NCI-H1105 (cell line): Measurements from ENCODE around the gene ADAMTS7.
"Not testable (repeated sequence)": the region's sequence is repeated elsewhere in the genome, so short reads cannot be mapped to it uniquely, and the experiment has no call there.

Experiments used
- DNase-seq: peaks from one replicate; lab custom pipeline; 2025; lab: John Stamatoyannopoulos, UW

ADAMTS7 gene

DNA sequence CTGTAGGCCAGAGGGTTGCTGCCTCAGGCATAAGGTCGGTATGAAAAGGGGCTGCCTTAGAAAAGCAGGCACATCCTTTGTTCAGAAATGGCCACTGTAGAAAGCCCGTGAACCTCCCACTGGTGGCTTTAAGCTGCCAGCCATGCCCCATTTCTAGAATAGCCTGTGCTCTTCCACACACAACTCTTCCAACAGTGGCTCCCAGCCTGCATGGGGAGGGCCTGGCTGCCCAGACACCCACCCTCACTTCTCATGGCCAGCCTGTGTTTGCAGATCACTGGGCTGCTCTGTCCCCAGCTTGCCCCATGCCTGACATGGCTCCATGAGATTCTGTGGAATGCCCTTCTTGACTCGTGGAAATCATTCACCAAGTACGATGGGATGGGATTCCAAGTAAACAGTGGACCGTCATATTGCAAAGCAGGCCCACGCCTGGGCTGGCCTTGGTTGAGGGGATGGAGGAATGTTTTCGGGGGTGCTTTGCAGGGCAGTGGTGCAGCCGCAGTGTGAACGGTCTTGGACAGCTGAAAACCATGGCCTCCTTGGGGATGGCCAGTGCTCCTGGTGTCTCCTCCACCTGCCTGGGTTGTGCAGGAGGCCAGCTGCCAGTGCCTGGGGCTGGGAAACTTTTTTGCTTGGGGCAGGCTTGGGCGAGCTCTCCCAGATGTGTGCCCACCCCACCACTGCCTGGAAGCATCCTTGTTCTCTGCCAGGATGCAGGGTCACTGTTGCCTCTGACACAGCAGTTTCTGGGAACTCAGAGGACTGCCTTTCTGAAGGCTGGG lies 57.3 kb downstream of the ADAMTS7 start:
- DNase-seq = not testable (repeated sequence)

- DNase-seq = not testable (repeated sequence)
These were observed 58.0 kb downstream of the ADAMTS7 start for GRCh38 chr15:78753359-78753659.

GRCh38 chr15:78752492-78753358 lies 58.5 kb downstream of the ADAMTS7 start:
- no peak for DNase-seq

- no peak for DNase-seq
These were observed 59.7 kb downstream of the ADAMTS7 start for GRCh38 chr15:78751602-78751979.

DNA sequence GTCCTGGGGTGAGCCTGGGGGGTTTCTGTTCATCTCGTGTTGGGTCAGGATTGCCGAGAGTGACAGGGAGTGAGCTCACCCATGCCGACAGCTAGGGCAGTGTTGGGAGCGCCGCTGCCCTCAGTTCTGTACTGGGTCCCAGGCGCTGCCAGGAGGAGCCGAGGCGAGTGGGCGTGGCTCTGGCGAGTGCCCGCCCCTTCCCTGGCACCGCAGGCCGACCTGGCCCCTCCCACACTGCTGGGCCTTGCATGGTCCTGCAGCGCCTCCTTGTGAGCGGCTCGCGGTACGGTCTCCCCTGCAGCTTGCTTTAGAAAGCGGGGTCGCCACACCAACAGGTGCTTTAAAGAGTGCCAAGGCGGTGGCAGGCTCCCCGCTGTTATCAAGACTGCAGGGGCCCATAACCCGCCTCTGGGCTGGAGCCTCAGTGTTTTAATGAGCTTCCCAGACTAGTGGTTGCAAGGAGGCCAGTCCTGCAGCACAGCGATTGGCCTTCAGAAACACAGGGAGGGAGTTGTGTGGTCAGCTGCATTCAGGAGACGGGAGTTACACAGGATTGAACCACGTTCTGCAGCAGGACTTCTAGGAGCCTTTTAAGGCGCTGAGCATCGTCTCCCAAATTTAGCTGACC lies 60.2 kb downstream of the ADAMTS7 start:
- peak; percentile 77 for DNase-seq

DNA sequence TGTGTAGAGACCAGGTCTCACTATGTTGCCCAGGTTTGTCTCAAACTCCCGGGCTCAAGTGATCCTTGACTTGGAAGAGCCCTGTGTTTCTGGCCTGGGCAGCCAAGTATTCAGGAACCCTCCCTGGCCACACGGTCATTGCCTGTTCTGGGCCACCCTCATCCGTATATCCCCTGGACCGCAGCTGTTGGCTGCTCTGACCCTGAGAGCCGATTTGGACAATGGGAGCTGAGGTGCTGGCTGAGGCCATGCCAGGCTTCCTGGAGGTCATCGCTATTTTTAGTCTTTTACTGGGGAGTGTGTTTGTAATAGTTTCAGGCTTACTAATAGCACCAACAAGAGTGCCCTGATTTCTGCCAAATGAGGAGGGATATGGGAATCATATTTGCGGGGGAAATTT lies 60.7 kb downstream of the ADAMTS7 start:
- no peak for DNase-seq

- DNase-seq = no peak
These were observed 61.4 kb downstream of the ADAMTS7 start for GRCh38 chr15:78749831-78750230.

- not testable (repeated sequence) for DNase-seq
These were observed 63.4 kb downstream of the ADAMTS7 start for GRCh38 chr15:78747877-78748276.

GRCh38 chr15:78741674-78742073 lies 69.6 kb downstream of the ADAMTS7 start:
- not testable (repeated sequence) for DNase-seq

GRCh38 chr15:78740904-78741274 lies 70.4 kb downstream of the ADAMTS7 start:
- no peak for DNase-seq

DNA sequence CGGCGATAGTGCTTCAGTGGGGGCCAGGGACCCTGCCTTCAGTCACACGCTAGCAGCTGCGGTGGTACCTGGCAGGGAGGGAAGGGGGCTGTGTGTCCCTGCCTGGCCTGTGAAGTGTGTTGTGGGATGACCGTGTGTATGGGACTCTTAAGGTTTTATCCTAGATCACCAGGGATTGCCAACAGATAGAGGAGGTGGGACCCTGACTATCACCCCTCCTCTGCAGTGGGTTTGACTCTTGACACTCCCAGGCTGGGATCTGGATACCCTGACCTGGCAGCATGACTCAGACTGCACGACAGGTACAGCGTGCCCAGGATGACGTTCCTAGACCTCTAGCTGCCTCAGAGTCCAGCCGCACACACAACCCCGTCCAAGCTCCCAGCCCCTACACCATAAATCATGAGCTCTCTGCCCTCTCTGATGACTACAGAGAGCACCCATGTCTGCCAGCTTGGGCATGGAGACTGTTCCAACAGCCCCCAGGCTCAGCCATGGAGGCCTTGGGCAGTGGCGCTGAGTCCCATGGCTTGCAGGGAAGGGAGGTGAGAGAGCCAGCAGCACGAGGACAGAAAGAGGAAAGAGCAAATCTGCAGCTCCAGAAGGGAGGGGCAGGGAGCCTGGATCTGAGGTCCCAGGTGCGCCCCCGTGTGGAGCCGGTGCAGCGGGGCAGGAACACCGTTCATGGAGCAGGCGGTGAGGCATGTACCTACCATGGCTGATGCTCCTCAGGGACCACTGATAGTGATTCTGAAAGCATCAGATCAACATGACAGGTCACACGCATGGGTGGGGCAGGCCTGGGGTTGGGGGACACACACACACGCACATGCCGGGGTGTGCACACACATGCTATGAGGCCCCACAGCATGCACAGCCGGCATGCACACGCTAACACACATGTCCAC lies 71.0 kb downstream of the ADAMTS7 start:
- DNase-seq = no peak

- no peak for DNase-seq
These were observed 72.1 kb downstream of the ADAMTS7 start for GRCh38 chr15:78739206-78739605.

DNA sequence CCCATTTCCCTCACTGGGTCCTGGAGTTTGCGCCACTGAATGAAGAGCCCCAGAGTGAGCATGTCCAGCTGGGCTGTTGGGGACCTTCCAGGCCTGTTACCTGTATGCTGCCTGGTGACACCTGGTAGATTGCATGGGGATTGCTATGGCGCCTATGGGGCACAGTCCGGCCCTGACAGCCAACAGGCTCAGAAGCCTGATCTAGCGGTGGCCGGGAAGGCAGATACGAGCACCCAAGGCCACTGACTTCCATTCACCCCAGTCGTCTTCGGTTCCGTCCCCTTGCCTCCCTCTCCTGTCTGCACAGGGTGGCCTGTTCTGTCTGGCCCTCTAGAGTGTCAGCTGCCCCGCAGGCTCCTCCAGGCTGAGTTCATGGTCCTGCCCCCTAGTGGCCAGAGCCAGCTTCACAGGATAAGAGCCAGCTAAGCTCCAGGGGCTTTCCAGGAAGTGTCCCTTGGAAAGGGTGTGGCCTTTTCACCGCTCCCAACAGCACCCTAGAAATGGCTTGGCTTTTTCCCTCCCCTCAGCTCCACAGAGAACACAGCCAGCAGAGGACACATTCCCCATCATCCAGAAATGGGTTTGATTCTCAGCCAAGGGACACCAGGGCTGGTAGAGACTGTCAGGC lies 73.2 kb downstream of the ADAMTS7 start:
- peak; percentile 24 for DNase-seq

GRCh38 chr15:78737187-78737820 lies 74.0 kb downstream of the ADAMTS7 start:
- DNase-seq = no peak

DNA sequence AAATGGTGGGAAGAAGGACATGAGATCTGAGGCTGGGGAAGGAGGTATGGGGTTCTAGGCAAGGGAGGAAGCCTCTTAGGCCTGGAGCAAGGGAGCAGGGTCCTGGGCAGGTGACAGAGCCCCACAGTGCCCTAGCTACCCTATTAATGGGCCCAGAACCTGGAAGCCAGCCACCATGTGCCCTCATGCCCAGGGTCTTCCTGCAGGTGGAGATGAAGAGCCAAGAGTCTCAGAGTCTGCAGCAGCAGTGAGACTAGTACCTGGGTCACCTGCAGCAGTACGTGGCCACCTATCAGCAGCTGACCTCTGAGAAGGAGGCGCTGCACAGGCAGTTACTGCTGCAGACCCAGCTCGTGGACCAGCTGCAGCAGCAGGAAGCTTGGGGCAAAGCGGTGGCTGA lies 75.0 kb downstream of the ADAMTS7 start:
- DNase-seq = not testable (repeated sequence)

DNA sequence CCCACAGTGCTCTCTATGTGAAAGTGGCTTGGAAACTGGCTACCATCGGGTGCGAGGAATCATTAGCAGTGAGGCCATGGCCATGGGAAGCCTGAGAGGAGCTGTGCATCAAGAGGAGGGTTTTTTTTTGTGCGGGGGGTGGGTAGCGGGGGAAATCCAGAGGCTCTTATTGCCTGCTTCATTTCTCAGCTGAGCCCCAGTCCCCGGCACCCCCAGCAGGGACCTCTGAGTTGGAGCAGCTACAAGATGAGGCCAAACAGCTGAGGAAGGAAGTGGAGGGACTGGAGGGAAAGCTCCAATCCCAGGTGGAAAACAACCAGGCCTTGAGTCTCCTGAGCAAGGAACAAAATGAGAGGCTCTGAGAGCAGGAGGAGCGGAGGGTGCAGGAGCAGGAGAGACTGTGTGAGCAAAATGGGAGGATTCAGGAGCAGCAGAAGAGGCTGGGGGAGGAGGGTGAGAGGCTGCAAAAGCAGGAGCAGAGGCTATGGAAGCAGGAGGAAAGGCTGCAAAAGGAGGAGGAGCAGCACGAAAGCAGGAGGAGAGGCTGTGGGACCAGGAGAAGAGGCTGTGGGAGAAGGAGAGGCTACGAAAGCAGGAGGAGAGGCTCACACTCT lies 76.7 kb downstream of the ADAMTS7 start:
- no peak for DNase-seq

GRCh38 chr15:78732634-78733033 lies 78.6 kb downstream of the ADAMTS7 start:
- no peak for DNase-seq

- no peak for DNase-seq
These were observed 80.3 kb downstream of the ADAMTS7 start for GRCh38 chr15:78730955-78731354.

GRCh38 chr15:78728427-78728826 lies 82.8 kb downstream of the ADAMTS7 start:
- DNase-seq = not testable (repeated sequence)

- no peak for DNase-seq
These were observed 83.7 kb downstream of the ADAMTS7 start for GRCh38 chr15:78727561-78727960.
